ENCODE data around the gene C1orf87.

DNA sequence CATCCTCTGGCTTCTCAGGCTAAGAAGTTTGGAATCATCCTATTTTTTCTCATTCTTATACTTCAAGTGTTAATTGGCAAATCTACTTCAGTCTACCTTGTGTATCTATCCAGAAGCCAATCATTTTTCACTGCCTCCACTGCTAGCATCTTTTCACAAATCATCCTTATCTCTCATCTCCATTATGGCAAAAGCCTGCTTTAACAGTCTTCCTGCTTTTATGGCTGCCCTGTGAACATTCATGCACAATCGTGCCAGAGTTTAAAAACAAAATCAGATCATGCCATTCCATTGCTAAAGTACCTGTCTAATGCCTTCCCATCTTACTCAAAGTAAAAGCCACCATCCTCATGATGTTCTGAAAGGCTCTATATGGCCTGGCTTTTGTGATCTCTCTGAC, 127.8 kb downstream of the C1orf87 start:
- TF ChIP-seq, protein P1, sequence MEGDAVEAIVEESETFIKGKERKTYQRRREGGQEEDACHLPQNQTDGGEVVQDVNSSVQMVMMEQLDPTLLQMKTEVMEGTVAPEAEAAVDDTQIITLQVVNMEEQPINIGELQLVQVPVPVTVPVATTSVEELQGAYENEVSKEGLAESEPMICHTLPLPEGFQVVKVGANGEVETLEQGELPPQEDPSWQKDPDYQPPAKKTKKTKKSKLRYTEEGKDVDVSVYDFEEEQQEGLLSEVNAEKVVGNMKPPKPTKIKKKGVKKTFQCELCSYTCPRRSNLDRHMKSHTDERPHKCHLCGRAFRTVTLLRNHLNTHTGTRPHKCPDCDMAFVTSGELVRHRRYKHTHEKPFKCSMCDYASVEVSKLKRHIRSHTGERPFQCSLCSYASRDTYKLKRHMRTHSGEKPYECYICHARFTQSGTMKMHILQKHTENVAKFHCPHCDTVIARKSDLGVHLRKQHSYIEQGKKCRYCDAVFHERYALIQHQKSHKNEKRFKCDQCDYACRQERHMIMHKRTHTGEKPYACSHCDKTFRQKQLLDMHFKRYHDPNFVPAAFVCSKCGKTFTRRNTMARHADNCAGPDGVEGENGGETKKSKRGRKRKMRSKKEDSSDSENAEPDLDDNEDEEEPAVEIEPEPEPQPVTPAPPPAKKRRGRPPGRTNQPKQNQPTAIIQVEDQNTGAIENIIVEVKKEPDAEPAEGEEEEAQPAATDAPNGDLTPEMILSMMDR (conservative IDR thresholded peaks at IDR 0.05 in 1 of 2, IDR thresholded peaks at IDR 0.05 in 1 of 2; ENCODE audit: low read depth in 1 of 2, low read length in 2 of 2) = no peak
- TF ChIP-seq EZH2 (IDR thresholded peaks at IDR 0.05; ENCODE audit: low read length, missing control alignments) = no peak

All from fibroblast of lung (primary cell).